Epithelial cell of proximal tubule (primary cell): ENCODE results near the gene TGFBR3. TPM values are rescaled to one million over a fixed set of nuclear protein-coding genes. Genes with fewer than 3 reads are reported as not detected.

Experiments
- DNase-seq: peaks from one replicate; pipeline ENCODE4 v3.0.0-alpha.2; 2011; ENCODE audit warnings: low read depth
- H3K4me3 ChIP-seq: 2 replicates; pipeline ENCODE4 v1.5.1; 2011; ENCODE audit warnings: low read depth, mild to moderate bottlenecking, low read length
- CTCF ChIP-seq: conservative IDR thresholded peaks from 2 replicates; pipeline ENCODE4 v1.5.1; 2012; ENCODE audit warnings: low read depth, mild to moderate bottlenecking, low read length
- total RNA-seq: library from RNA; depleted of rRNA; stranded (reverse); fragments of >200 nt; gene quantifications from 2 replicates; pipeline ENCODE4 v1.2.3, GENCODE V29; 2015

TGFBR3 gene
- total RNA-seq, 1 donor from 2014 or later, result 6.9 TPM

GRCh38 chr1:91700332-91700731 is 185.6 kb downstream of the TGFBR3 start:
- DNase-seq, result no peak
- H3K4me3 ChIP-seq, result no peak overlapping the region
- TF ChIP-seq CTCF, result peak; percentile 40

- no peak for TF ChIP-seq CTCF
- H3K4me3 ChIP-seq, result no peak overlapping the region
These were observed 186.5 kb downstream of the TGFBR3 start for GRCh38 chr1:91699339-91699974.

GRCh38 chr1:91697861-91698260 is 188.1 kb downstream of the TGFBR3 start:
- H3K4me3 ChIP-seq, result no peak overlapping the region
- no peak for TF ChIP-seq CTCF
- no peak for DNase-seq

More at GRCh38 chr1:91699339-91699974, 186.5 kb downstream of the TGFBR3 start:
- DNase-seq, result no peak

GRCh38 chr1:91697416-91697815 is 188.5 kb downstream of the TGFBR3 start:
- no peak for TF ChIP-seq CTCF
- no peak for DNase-seq

GRCh38 chr1:91696321-91696720 is 189.6 kb downstream of the TGFBR3 start:
- no peak for TF ChIP-seq CTCF
- no peak overlapping the region for H3K4me3 ChIP-seq
- DNase-seq, result no peak

More at GRCh38 chr1:91697416-91697815, 188.5 kb downstream of the TGFBR3 start:
- H3K4me3 ChIP-seq, result no peak overlapping the region

- DNase-seq, result no peak
- H3K4me3 ChIP-seq, result no peak overlapping the region
- no peak for TF ChIP-seq CTCF
These were observed 192.4 kb downstream of the TGFBR3 start for GRCh38 chr1:91693557-91693956.

GRCh38 chr1:91691525-91691924 is 194.4 kb downstream of the TGFBR3 start:
- no peak for DNase-seq
- no peak for TF ChIP-seq CTCF
- no peak overlapping the region for H3K4me3 ChIP-seq
